Left forelimb (tissue), 1 donor: ENCODE measurements around the gene BTN3A1.
A peak's percentile ranks its signal among the peaks of the same experiment; 100 is the strongest.
"Not testable (repeated sequence)": the region's sequence is repeated elsewhere in the genome, so short reads cannot be mapped to it uniquely, and the experiment has no call there.

ENCODE experiments used
- DNase-seq: peaks from one replicate; pipeline ENCODE4 v3.0.0-alpha.2; 2018; ENCODE audit warnings: low spot score

BTN3A1 gene

DNA sequence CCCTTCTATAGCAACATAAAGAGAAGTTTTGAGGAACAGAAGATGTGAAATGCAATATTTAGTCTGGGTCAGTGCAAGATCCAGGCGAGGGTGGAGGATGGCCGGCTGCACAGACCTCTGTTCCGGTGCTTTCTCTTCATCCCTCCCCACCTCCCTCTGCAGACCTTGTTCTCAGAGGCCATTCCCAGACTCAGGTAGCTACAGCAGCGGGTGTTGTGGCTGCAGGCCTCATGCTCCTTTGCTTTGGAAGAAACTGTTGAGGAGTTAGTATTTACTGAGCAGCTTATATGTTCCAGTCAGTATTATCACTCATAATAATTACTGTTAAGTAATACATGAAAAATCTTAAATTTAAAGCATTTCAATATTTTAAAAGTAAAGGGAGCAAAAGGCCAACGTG is 39.9 kb downstream of the BTN3A1 start:
- DNase-seq = no peak

GRCh38 chr6:26445934-26446667 is 44.0 kb downstream of the BTN3A1 start:
- DNase-seq = no peak

DNA sequence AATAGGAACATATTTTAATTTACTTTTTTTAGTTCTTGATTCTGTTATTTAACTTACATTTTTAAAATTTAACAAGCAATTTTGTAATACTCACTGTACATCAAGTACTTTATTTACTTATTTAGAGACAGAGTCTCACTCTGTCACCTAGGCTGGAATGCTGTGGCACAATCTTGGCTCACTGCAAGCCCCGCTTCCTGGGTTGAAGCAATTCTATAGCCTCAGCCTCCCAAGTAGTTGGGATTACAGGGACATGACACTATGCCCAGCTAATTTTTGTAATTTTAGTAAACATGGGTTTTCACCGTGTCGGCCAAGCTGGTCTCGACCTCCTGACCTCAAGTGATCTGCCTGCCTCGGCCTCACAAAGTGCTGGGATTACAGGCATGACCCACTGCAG is 45.2 kb downstream of the BTN3A1 start:
- no peak for DNase-seq

DNA sequence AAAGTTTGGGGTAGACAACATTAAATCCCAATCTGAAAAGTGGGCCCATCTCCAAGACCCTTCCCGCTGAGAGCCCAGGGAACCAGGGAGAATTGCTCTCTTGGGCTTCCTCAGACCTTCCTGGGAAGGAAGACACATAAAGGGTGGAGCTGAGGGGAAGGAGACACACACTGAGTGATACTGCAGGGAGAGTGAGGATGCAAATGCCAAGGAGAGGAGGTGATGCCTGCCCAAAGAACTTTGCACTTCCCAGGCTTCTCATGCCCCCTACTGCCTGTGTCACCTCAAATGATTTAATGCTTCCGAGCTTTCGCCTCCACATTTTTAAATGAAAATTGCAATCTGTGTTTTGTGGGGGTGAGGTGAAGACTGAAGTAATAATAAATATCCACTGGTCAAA is 48.2 kb downstream of the BTN3A1 start:
- no peak for DNase-seq

DNA sequence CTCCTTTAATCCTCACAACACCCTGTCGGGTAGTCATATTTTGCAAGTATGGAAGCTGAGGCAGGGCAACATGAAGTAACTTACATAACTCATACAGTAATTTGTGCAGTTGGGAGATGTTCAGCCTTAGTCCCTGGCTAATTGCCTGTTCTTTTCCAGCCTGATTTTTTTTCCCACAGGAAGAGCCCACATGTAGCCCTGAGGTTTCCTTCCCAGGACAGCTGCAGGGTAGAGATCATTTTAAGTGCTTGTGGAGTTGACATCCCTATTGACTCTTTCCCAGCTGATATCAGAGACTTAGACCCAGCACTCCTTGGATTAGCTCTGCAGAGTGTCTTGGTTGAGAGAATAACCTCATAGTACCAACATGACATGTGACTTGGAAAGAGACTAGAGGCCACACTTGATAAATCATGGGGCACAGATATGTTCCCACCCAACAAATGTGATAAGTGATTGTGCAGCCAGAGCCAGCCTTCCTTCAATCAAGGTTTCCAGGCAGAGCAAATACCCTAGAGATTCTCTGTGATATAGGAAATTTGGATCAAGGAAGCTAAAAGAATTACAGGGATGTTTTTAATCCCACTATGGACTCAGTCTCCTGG is 50.7 kb downstream of the BTN3A1 start:
- no peak for DNase-seq

DNA sequence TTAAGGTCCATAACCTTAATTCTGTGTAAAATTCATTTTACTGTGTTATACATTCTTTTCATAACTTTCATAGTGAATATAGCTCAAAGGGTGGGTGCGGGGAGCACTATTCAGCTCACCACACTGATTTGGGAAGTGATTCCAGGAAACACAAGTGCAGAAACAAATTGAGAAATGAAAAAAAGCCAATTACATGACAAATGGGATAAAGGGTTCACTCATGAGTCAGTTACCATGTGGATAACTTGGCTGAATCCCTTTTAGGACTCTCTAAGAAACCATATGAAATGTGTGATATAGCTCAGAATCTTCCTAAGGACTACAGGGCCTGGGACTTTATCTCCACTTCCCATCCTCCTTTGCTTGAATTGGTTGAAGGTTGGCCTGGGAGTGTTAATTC is 52.6 kb downstream of the BTN3A1 start:
- no peak for DNase-seq

DNA sequence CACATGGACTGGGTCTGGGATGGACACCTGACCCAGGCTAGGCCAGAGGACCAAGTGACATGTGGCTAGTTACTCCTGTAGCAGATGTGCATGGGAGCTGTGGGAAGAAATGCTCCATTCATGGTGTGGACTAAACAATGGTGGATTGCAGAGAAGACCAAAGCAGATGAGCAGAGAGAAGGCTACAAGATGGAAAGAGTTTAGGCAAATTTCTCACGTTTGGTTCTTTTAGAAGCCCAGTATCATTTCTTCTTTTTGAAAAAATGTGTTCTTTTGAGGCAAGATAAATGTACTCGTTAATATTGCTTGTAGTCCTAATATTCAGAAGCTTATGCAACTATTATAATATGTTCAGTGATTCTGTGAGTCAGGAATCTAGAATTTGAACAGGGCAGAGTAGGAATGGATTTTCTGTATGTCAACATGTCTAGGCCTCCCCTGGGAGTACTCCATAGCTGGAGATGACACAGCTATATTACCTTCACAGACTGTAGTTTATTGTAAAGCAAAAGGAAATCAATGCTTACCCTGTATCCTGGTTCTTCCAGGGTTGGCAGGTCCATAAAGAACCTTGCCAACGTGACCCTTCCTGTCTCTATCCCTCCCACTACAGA is 53.4 kb downstream of the BTN3A1 start:
- no peak for DNase-seq

- peak; percentile 75 for DNase-seq
These were observed 55.3 kb downstream of the BTN3A1 start for GRCh38 chr6:26457264-26457805.

- DNase-seq = peak; percentile 79
These were observed 56.0 kb downstream of the BTN3A1 start, which contains the start of gene BTN2A1 for GRCh38 chr6:26457806-26458688. Gene BTN2A1 (plus strand): TSS chr6:26457955. CDS start chr6:26458637, 682 bp downstream.

- DNase-seq = no peak
These were observed 57.1 kb downstream of the BTN3A1 start for GRCh38 chr6:26459023-26459810.

- DNase-seq = not testable (repeated sequence)
These were observed 59.3 kb downstream of the BTN3A1 start for GRCh38 chr6:26461353-26461752.

DNA sequence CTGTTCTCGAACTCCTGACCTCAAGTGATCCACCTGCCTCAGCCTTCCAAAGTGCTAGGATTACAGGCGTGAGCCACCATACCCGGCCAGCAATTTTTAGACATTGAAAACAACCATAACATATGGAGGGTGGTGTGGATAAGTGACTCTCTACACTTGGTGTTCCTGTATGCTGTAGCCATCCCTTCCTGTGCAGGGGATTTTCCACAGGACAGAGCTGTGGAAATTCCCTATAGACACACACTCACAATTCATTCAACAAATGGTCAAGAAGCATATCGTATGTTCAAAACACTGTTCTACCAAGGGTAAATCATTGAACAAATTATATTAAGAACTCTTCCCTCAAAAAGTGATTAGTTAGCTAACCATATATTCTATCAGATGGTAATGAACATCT is 61.9 kb downstream of the BTN3A1 start:
- no peak for DNase-seq

DNA sequence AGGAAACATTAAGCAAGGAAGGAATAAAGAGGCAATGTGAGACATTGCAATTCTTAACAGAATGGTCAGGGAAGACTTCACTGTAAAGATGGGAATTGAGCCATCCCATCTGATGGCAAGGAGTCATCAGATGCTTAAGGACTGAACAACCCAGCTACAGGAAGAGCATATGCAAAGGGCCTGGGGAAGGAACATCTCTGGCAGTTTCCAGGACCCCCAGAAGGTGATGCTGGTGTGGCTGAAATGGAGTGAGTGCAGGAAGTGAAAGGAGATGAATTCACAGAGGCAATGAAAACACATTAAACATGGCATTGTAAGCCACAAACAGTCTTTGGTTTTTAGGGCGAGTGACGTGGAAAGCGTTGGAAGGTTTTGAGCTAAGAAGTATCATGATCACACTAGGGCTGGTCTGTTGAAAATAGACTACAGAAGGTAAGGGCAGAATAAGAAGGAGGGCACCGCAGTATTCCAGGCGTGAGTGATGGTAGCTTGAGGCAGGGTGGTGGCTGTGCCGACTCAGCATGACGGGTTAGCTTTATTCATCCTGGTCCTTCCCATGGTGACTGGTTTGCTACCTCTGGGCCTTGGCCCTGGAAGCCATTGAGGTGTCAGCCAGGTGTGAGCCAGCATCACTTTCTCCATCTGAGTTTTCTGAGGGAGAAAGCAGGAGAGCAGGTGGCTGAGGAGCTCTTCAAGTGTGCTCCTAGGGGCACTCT is 62.5 kb downstream of the BTN3A1 start:
- DNase-seq = no peak
